SH-SY5Y (cell line): Measurements from ENCODE around the gene TOMM40L.

Experiments
- GATA2 ChIP-seq: IDR thresholded peaks from 2 replicates; pipeline ENCODE4 v1.6.1; 2011; ENCODE audit warnings: mild to moderate bottlenecking, low read depth, low read length
- GATA3 ChIP-seq: IDR thresholded peaks from 2 replicates; pipeline ENCODE4 v1.6.1; 2011; ENCODE audit warnings: low read depth, mild to moderate bottlenecking, low read length, moderate library complexity

DNA sequence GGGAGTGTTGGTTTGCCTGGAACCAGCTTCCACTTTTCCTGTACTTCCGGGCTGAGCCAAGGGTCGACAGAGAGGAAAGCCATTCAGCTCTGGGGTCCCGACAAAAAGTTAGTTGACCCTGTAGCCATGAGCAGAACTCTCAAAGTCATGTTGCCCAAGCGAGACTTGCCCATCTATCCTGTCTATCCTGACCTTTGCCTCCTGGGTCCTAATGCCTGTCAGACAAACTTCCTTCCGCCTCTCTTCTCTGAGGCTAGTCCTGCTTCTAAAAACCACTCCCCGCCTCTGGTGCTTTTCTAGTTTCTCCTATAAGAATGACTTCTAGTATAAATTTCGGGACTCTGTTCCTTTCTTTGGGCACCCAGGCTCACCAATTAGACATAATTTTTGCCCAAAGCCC lies 25.0 kb downstream of the TOMM40L start:
- TF ChIP-seq GATA3 (no peak), GATA2 (no peak)
